ENCODE data around the gene RBPJL. TPM values are rescaled to one million over a fixed set of nuclear protein-coding genes. Genes with fewer than 3 reads are reported as not detected.

RBPJL gene
- total RNA-seq, 2 experiments from 2014 or later = not detected

GRCh38 chr20:45317826-45318225, 11.2 kb downstream of the RBPJL start:
- Mint-ChIP-seq H3K36me3 (ENCODE audit: low read depth) (no peaks in the 10 kb centered on the region), H3K4me1 (ENCODE audit: low read depth) (peaks cover 33% of the 10 kb centered on the region), H3K9me3 (no peaks in the 10 kb centered on the region), H3K27me3 (peaks cover 22% of the 10 kb centered on the region), H3K4me3 (no peak overlapping the region), H3K27ac (peak overlapping the region; percentile 85)
- DNase-seq (no peak), ATAC-seq (no peak)
- ChIA-PET POLR2A (interaction anchor here (1.5 kb wide), 1 partner anchor 45 kb away, joined by 3 read pairs; the partner anchor contains the start of gene SYS1), CTCF (interaction anchor here (0.9 to 8.4 kb wide), 16 partner anchors 11 to 453 kb away, joined by 3 to 79 read pairs (median 11); partner anchors contain the start of genes KCNS1, RBPJL and SYS1)
- intact Hi-C loops (cut with micrococcal nuclease) = loop anchor here (2.0 kb wide), 1 partner anchor 119 kb away; no protein-coding TSS in a partner anchor
- TF ChIP-seq CTCF (IDR thresholded peaks at IDR 0.05) = no peak

GRCh38 chr20:45318386-45318939, 11.8 kb downstream of the RBPJL start:
- CTCF ChIA-PET = interaction anchor here (0.9 to 8.4 kb wide), 29 partner anchors 9 to 453 kb away, joined by 3 to 79 read pairs (median 6); partner anchors contain the start of genes KCNS1, RBPJL and SYS1
- TF ChIP-seq CTCF (IDR thresholded peaks at IDR 0.05) = no peak
- Mint-ChIP-seq H3K9me3 (no peaks in the 10 kb centered on the region), H3K27ac (peak overlapping the region; percentile 85), H3K36me3 (ENCODE audit: low read depth) (no peaks in the 10 kb centered on the region), H3K4me1 (ENCODE audit: low read depth) (peaks cover 33% of the 10 kb centered on the region), H3K27me3 (peaks cover 21% of the 10 kb centered on the region), H3K4me3 (peak overlapping the region; percentile 33)
- intact Hi-C loops (cut with micrococcal nuclease) = loop anchor here (2.0 kb wide), 1 partner anchor 118 kb away; no protein-coding TSS in a partner anchor
- POLR2A ChIA-PET = interaction anchor here (0.9 to 1.5 kb wide), 3 partner anchors 29 to 119 kb away, joined by 3 read pairs; partner anchors contain the start of gene SYS1
- ATAC-seq = no peak
- peak; percentile 44 for DNase-seq

GRCh38 chr20:45318948-45319347, 12.3 kb downstream of the RBPJL start:
- Mint-ChIP-seq H3K27me3 (peaks cover 16% of the 10 kb centered on the region), H3K4me1 (ENCODE audit: low read depth) (peaks cover 33% of the 10 kb centered on the region), H3K4me3 (peak overlapping the region; percentile 33), H3K36me3 (ENCODE audit: low read depth) (no peaks in the 10 kb centered on the region), H3K9me3 (no peaks in the 10 kb centered on the region), H3K27ac (peak overlapping the region; percentile 85)
- TF ChIP-seq CTCF (IDR thresholded peaks at IDR 0.05) = no peak
- CTCF ChIA-PET = interaction anchor here (0.5 to 8.4 kb wide), 33 partner anchors 9 to 461 kb away, joined by 3 to 79 read pairs (median 5); partner anchors contain the start of genes KCNS1, RBPJL and SYS1
- ATAC-seq (peak; percentile 19), DNase-seq (no peak)
- intact Hi-C loops (cut with micrococcal nuclease) = loop anchor here (2.0 kb wide), 1 partner anchor 118 kb away; no protein-coding TSS in a partner anchor
- POLR2A ChIA-PET = interaction anchor here (0.9 to 1.5 kb wide), 4 partner anchors 24 to 119 kb away, joined by 3 read pairs; partner anchors contain the start of gene SYS1

- TF ChIP-seq CTCF (IDR thresholded peaks at IDR 0.05) = no peak
- ATAC-seq (peak; percentile 65), DNase-seq (peak; percentile 58)
- H3K4me1 Mint-ChIP-seq (ENCODE audit: low read depth) = peaks cover 33% of the 10 kb centered on the region
- H3K9me3 Mint-ChIP-seq = no peaks in the 10 kb centered on the region
- peaks cover 6% of the 10 kb centered on the region for H3K27me3 Mint-ChIP-seq
- H3K4me3 Mint-ChIP-seq = no peak overlapping the region
- ChIA-PET POLR2A (interaction anchor here (0.6 to 1.3 kb wide), 4 partner anchors 26 to 122 kb away, joined by 3 to 4 read pairs (median 3); partner anchors contain the start of gene SYS1), CTCF (interaction anchor here (1.0 to 8.4 kb wide), 16 partner anchors 9 to 450 kb away, joined by 3 to 79 read pairs (median 9); partner anchors contain the start of genes SDC4, SYS1 and WFDC10A)
- intact Hi-C loops (cut with micrococcal nuclease) = no loop called here
- H3K27ac Mint-ChIP-seq = peak overlapping the region; percentile 69
- peaks cover 4% of the 10 kb centered on the region for H3K36me3 Mint-ChIP-seq (ENCODE audit: low read depth)
Measured at GRCh38 chr20:45320948-45321595, 14.4 kb downstream of the RBPJL start.
